Left ventricle myocardium inferior (tissue), 1 donor: ENCODE measurements around the gene EEF1A2. TPM values are rescaled to one million over a fixed set of nuclear protein-coding genes. Genes with fewer than 3 reads are reported as not detected.

ENCODE experiments used
- DNase-seq: peaks from one replicate; pipeline ENCODE4 v3.0.0-alpha.2; 2020
- H3K27ac ChIP-seq: fragments of 200-600 bp; replicated peaks from 2 replicates; pipeline ENCODE4 v1.8.0; 2021
- H3K27me3 ChIP-seq: fragments of 200-600 bp; 2 replicates; pipeline ENCODE4 v1.8.0; 2021; ENCODE audit warnings: low read depth
- H3K36me3 ChIP-seq: fragments of 200-600 bp; 2 replicates; pipeline ENCODE4 v1.8.0; 2021
- H3K4me1 ChIP-seq: fragments of 200-600 bp; 2 replicates; pipeline ENCODE4 v1.8.0; 2021
- H3K4me3 ChIP-seq: fragments of 200-600 bp; 2 replicates; pipeline ENCODE4 v1.8.0; 2021; ENCODE audit warnings: mild to moderate bottlenecking, moderate library complexity
- H3K9me3 ChIP-seq: fragments of 200-600 bp; replicated peaks from 2 replicates; pipeline ENCODE4 v1.8.0; 2021
- intact Hi-C: fragments of 100-400 bp; cut with micrococcal nuclease; formaldehyde crosslinking; loops from one replicate; pipeline ENCODE4 v1.11.0; 2022
- long read RNA-seq: library from polyadenylated mRNA; unstranded; transcript quantifications from one replicate; pipeline ENCODE4 v2.0.0, GENCODE V29; 2021
- total RNA-seq: library from RNA; stranded (reverse); fragmentation: NEBNext Ultra II Directional; extraction: Animal tissue kit (Norgen Biotek cat#: 25700); gene quantifications from one replicate; pipeline ENCODE4 v1.2.1, GENCODE V29; 2021
- TF ChIP-seq, protein P1 (sequence below): fragments of 200-600 bp; IDR thresholded peaks from 2 replicates; pipeline ENCODE4 v1.8.0; 2021; ENCODE audit warnings: antibody characterized with exemption, mild to moderate bottlenecking, borderline replicate concordance
- donor health status: DM: no; HTN: yes; CAD: no; lungs with severe emphysema.

EEF1A2 gene
- 1,286 TPM for total RNA-seq
- long read RNA-seq, transcript EEF1A2-201 (8 exons, 2,014 nt): major isoform, 2,300 of 2,694 reads
- long read RNA-seq, partial matches to known transcripts: 301 of 2,694 reads
- long read RNA-seq, other reads (novel, unspliced or antisense): 93 of 2,694 reads

DNA sequence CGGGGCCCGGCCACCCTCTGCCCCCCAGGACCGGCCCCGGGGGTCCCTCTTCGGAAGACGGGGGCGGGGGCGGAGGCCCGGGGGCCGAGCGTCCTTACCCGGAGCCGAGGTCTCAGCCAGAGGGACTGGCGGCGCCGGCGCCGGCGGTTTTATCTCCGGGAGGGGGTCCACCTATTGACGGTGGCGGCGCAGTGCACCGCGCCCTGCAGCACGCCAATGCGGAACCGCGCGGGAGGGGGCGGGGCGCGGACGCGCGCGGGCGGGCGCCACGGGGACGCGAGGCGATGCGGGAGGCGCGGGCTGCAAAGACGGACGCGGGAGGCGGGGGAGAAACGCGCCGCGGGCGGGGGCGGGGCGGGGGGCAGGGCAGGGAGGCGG, at the start of gene EEF1A2:
EEF1A2 (minus strand) TSS at position 124 of the 378 bp plus-strand sequence. CDS start 1,320 bp downstream, outside the sequence.
- no peaks in the 10 kb centered on the region for H3K9me3 ChIP-seq
- TF ChIP-seq, protein P1, sequence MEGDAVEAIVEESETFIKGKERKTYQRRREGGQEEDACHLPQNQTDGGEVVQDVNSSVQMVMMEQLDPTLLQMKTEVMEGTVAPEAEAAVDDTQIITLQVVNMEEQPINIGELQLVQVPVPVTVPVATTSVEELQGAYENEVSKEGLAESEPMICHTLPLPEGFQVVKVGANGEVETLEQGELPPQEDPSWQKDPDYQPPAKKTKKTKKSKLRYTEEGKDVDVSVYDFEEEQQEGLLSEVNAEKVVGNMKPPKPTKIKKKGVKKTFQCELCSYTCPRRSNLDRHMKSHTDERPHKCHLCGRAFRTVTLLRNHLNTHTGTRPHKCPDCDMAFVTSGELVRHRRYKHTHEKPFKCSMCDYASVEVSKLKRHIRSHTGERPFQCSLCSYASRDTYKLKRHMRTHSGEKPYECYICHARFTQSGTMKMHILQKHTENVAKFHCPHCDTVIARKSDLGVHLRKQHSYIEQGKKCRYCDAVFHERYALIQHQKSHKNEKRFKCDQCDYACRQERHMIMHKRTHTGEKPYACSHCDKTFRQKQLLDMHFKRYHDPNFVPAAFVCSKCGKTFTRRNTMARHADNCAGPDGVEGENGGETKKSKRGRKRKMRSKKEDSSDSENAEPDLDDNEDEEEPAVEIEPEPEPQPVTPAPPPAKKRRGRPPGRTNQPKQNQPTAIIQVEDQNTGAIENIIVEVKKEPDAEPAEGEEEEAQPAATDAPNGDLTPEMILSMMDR: peak; percentile 48
- peaks cover 20% of the 10 kb centered on the region for H3K36me3 ChIP-seq
- H3K27me3 ChIP-seq: peaks cover 82% of the 10 kb centered on the region
- peak within 1 kb of the TSS; percentile 94 for H3K27ac ChIP-seq
- H3K4me1 ChIP-seq: peaks cover 75% of the 10 kb centered on the region
- H3K4me3 ChIP-seq: peak within 1 kb of the TSS; percentile 77
- peak; percentile 57 for DNase-seq
- intact Hi-C loops: no loop called here

DNA sequence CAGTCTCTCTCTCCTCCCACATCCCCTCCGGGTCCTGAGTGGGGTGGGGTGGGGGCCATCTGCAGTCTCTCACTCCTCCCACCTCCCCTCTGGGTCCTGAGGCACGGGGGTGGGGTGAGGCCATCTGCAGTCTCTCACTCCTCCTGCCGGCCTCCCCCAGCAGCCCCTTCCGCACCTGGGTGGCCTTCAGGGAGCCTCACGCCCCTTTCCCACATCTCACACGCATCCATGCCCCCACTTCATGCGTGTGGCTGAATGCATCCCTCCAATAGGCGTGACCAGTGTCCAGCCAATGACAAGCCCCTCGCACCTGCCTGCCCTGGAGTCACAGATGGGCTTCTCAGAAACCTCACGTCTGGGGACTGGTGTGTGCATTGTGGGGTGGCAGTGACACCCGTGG, 49.7 kb upstream of the EEF1A2 start:
- peaks cover 71% of the 10 kb centered on the region for H3K27me3 ChIP-seq
- no peaks in the 10 kb centered on the region for H3K36me3 ChIP-seq
- peaks cover 1% of the 10 kb centered on the region for H3K4me1 ChIP-seq
- H3K4me3 ChIP-seq: no peak overlapping the region
- H3K9me3 ChIP-seq: no peaks in the 10 kb centered on the region
- intact Hi-C loops: no loop called here
- TF ChIP-seq, protein P1: no peak
- DNase-seq: no peak
- no peak overlapping the region for H3K27ac ChIP-seq

DNA sequence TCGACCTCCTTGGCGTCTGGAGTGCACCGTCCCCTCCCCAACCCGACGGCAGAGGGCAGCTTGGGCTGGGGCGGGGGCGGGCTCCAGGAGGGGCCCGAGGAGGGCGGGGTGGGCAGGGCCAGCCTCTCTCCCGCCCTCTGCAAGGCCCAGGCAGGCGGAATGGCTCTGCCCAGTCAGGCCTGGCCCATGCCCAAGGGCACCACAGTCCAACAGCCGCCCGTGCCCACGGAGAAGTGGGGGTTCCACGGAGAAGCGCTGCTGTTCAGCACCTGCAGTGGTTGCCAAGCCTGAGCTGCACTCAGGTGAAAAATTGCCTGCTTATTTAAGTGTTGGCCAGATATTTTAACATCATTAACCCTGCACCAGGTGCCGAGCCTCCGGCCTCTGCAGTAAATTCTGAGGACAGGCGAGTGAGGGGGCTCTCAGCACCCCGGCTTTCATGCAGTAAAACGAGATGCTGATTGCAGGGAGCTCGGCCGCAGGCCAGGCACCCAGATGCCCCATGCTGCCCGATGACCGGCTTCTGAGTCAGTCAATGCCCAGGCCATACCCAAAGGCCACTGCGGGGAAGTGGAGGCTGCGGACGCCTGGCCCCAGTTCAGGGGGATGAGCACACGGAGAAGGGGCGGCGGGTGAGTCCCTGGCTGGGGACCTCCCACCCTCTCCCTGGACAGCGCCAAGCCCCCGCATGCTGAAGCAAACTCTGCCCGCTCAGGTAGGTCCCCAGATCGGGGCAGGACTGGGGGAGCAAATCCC, 49.0 kb upstream of the EEF1A2 start, which contains the start of gene SRMS:
SRMS (minus strand) TSS at position 25 of the 756 bp plus-strand sequence. CDS start 286 bp downstream, outside the sequence.
- TF ChIP-seq, protein P1: no peak
- no peak for DNase-seq
- H3K9me3 ChIP-seq: no peaks in the 10 kb centered on the region
- no peak within 1 kb of the TSS for H3K4me3 ChIP-seq
- no peaks in the 10 kb centered on the region for H3K4me1 ChIP-seq
- peaks cover 68% of the 10 kb centered on the region for H3K27me3 ChIP-seq
- no peaks in the 10 kb centered on the region for H3K36me3 ChIP-seq
- intact Hi-C loops: no loop called here
- H3K27ac ChIP-seq: no peak within 1 kb of the TSS

DNA sequence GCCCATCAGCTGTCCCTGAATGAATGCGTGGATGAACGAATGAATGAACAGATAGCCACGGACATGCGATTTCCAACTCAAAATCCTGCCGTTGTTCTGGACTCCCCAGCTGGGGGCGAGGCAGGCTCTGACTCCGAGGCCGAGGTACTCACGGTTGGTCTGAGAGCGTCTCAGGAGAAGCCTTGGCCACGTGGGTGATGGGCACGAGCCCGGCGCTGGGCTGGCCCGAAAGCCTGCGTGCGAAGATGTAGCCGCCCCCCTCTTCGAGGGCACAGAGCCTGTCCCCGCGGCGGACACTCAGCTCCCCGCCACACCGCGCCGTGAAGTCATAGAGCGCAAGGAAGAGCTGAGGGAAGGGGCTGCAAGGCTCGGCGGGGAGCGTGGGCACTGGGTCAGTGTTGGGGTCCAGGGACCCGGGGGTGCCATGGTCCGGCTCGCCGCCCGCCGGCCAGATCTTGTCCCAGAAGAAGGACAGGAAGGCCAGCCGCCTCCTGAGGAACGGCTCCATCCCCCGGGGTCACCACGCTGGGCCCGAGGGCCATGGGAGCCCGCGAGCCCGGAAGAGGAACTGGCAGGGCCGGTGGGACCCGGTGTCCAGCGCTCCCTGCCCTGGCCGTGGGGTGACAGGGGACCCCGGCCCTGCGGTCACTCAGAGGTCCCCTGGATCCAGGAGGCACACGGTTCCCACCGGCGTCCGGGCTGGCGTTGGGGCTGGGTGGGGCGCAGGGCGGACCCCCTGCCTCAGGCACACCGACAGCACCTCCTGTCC, 48.3 kb upstream of the EEF1A2 start:
- H3K27me3 ChIP-seq: peaks cover 63% of the 10 kb centered on the region
- H3K4me1 ChIP-seq: no peaks in the 10 kb centered on the region
- no peaks in the 10 kb centered on the region for H3K9me3 ChIP-seq
- TF ChIP-seq, protein P1: no peak
- no peaks in the 10 kb centered on the region for H3K36me3 ChIP-seq
- H3K27ac ChIP-seq: no peak overlapping the region
- intact Hi-C loops: no loop called here
- H3K4me3 ChIP-seq: no peak overlapping the region
- no peak for DNase-seq

DNA sequence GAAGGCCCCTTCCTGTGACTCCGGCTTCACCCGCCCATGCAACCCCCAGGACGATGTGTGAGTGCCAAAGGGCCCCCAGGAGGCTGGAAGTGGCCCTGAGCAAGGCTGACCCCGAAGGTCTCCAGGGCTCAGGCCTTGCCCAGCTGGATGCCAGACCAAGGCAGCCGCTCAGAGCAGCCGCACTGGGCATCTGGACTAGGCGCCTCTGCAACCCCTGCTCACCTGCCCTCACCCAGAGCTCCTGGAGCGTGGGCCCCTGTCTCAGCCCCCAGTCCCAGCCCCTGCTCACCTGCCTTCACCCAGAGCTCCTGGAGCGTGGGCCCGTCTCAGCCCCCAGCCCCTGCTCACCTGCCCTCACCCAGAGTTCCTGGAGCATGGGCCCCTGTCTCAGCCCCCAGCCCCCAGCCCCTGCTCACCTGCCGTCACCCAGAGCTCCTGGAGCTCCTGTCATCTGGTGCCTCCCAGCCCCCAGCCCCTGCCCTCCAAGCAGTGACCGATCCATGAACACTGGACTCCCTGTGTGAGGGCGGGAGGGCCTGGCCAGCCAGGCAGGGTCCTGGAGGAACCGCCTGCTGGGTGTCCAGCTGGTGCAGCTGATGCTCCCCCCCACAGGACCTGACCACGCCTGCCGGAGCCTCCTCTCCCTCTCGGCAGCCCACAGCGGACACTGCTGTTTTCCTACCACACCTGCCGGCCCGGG, 47.5 kb upstream of the EEF1A2 start:
- intact Hi-C loops: no loop called here
- H3K4me1 ChIP-seq: no peaks in the 10 kb centered on the region
- no peak for DNase-seq
- H3K27me3 ChIP-seq: peaks cover 63% of the 10 kb centered on the region
- TF ChIP-seq, protein P1: no peak
- no peak overlapping the region for H3K4me3 ChIP-seq
- no peaks in the 10 kb centered on the region for H3K36me3 ChIP-seq
- no peak overlapping the region for H3K27ac ChIP-seq
- no peaks in the 10 kb centered on the region for H3K9me3 ChIP-seq
